Uterus (tissue), 4 donors: ENCODE results near the gene ARSI. TPM values are rescaled to one million over a fixed set of nuclear protein-coding genes. Genes with fewer than 3 reads are reported as not detected.

ENCODE experiments used
- DNase-seq, 2 donors: peaks; one replicate each; pipeline ENCODE4 v3.0.0-alpha.2; 2019 to 2020
- H3K27ac ChIP-seq, 2 donors: fragments of 200-600 bp; sonication (generic); 1 replicate in 1 of 2; 2 replicates in 1 of 2; pipeline ENCODE4 v1.5.1; 2016 to 2018
- H3K27me3 ChIP-seq, 2 donors: fragments of 200-600 bp; sonication (generic); one replicate each; pipeline ENCODE4 v1.5.1; 2018 to 2019; ENCODE audit warnings: control low read depth in 1 of 2
- H3K36me3 ChIP-seq, 2 donors: fragments of 200-600 bp; sonication (generic); one replicate each; pipeline ENCODE4 v1.5.1; 2019; ENCODE audit warnings: control low read depth in 1 of 2
- H3K4me1 ChIP-seq, 2 donors: fragments of 200-600 bp; sonication (generic); one replicate each; pipeline ENCODE4 v1.5.1; 2018 to 2019; ENCODE audit warnings: control low read depth in 1 of 2
- H3K4me3 ChIP-seq, 2 donors: fragments of 200-600 bp; sonication (generic); 1 replicate in 1 of 2; 2 replicates in 1 of 2; pipeline ENCODE4 v1.5.1; 2018 to 2019; ENCODE audit warnings: mild to moderate bottlenecking in 1 of 2
- H3K9me3 ChIP-seq, 2 donors: fragments of 200-600 bp; sonication (generic); one replicate each; pipeline ENCODE4 v1.5.1; 2019; ENCODE audit warnings: control low read depth in 1 of 2
- CTCF ChIP-seq, 4 experiments: fragments of 200-600 bp in 2 of 4; fragments of 450-650 bp in 2 of 4; sonication (generic) in 2 of 4; IDR thresholded peaks; one replicate each; pipeline ENCODE4 v1.5.1; 2016 to 2019; ENCODE audit warnings: antibody characterized with exemption in 4 of 4, mild to moderate bottlenecking in 2 of 4, moderate library complexity in 1 of 4
- POLR2A ChIP-seq, 2 donors: fragments of 450-650 bp; IDR thresholded peaks; one replicate each; pipeline ENCODE4 v1.6.1; 2016; ENCODE audit warnings: antibody characterized with exemption in 2 of 2, mild to moderate bottlenecking in 1 of 2, moderate library complexity in 1 of 2
- intact Hi-C: fragments of 100-400 bp; cut with DNase I; formaldehyde crosslinking; loops from one replicate; pipeline ENCODE4 v1.15.1; 2023; ENCODE audit warnings: low total_unique reads
- total RNA-seq, 4 donors: library from RNA; depleted of rRNA in 3 of 4; stranded (reverse); fragments of >200 nt in 3 of 4; gene quantifications; one replicate each; pipeline versions ENCODE4 v1.1.0 to v1.2.4, GENCODE V29; 2014 to 2023
- donor health status: DM: yes; HTN: yes; CAD: no.

The ARSI gene
- total RNA-seq: 10 to 100 TPM in 1 of 4 donors, 1 to 10 TPM in 3; 4.3 to 15.1 (median 5.7) TPM

DNA sequence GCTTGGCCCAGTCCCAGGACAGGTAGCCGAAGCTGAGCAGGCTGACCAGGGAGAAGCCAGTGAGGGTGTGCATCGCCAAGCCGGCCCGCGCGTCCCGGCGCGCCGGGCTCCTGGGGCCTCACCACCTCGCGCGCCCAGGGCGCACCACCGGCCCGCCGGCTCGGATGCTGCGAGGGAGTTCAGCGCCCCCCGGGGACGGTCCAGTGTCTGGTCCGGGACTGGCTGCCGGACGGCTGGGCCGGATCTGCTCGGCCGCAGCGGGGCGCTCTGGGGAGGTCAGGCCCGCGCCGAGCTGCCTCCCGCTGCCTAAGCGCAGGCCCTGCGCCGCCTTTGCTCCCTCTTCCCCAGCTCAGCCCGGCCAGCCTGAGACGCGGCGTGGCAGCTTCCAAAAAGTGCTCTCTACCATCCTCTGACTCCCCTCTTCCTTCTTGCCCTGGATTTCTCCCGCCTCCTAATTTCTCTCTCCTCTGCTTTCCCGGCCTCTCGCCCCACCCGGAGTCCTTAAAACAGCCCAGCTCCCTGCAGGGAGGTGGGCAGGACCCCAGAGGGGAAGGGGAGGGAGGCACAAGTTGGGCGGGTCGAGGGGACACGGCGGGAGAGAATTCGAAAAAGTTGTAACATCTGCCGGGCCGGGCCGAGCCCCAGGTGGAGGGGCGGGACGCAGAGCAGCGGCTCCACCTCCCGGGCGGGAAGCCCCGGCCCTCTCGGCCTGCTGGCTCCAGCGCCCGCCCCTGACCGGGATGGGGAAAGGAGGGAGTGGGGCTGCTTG lies at the start of gene ARSI:
ARSI (minus strand) TSS at position 605 of the 769 bp plus-strand sequence; CDS start at position 73, 532 bp downstream.
- H3K9me3 ChIP-seq: no peaks in the 10 kb centered on the region
- H3K27me3 ChIP-seq: no peaks in the 10 kb centered on the region
- H3K27ac ChIP-seq: peak within 1 kb of the TSS; percentile 85 to 95
- peaks cover 10 to 16% of the 10 kb centered on the region in 2 donors for H3K4me1 ChIP-seq
- H3K36me3 ChIP-seq: no peaks in the 10 kb centered on the region
- intact Hi-C loops: no loop called here
- H3K4me3 ChIP-seq: peak within 1 kb of the TSS; percentile 25 to 41
- TF ChIP-seq CTCF (IDR thresholded peaks at IDR 0.05) (peak in 2 of 4 experiments; percentile 27 to 41), POLR2A (IDR thresholded peaks at IDR 0.05) (no peak)
- peak; percentile 74 to 86 for DNase-seq

GRCh38 chr5:150350524-150351344 lies 48.0 kb upstream of the ARSI start:
- intact Hi-C loops: no loop called here
- Histone ChIP-seq H3K36me3 (no peaks in the 10 kb centered on the region), H3K4me3 (no peak overlapping the region), H3K27ac (no peak overlapping the region), H3K9me3 (no peaks in the 10 kb centered on the region), H3K4me1 (no peaks in the 10 kb centered on the region), H3K27me3 (no peaks in the 10 kb centered on the region)
- DNase-seq: peak; percentile 61 to 67
- TF ChIP-seq POLR2A (IDR thresholded peaks at IDR 0.05): no peak
- TF ChIP-seq CTCF (IDR thresholded peaks at IDR 0.05): peak; percentile 37 to 71 (median 61)

- H3K27ac ChIP-seq: no peak overlapping the region
- no peaks in the 10 kb centered on the region for H3K9me3 ChIP-seq
- H3K36me3 ChIP-seq: no peaks in the 10 kb centered on the region
- intact Hi-C loops: loop anchor here (10.0 kb wide), 1 partner anchor 75 kb away; no protein-coding TSS in a partner anchor
- H3K4me1 ChIP-seq: no peaks in the 10 kb centered on the region
- no peaks in the 10 kb centered on the region for H3K27me3 ChIP-seq
- TF ChIP-seq POLR2A (IDR thresholded peaks at IDR 0.05) (no peak), CTCF (IDR thresholded peaks at IDR 0.05) (no peak)
- H3K4me3 ChIP-seq: no peak overlapping the region
- DNase-seq: no peak
Measured at GRCh38 chr5:150349681-150350275, 47.1 kb upstream of the ARSI start.

- no peak overlapping the region for H3K4me3 ChIP-seq
- no peak overlapping the region for H3K27ac ChIP-seq
- no peak for DNase-seq
- no peaks in the 10 kb centered on the region for H3K36me3 ChIP-seq
- TF ChIP-seq CTCF (IDR thresholded peaks at IDR 0.05): no peak
- TF ChIP-seq POLR2A (IDR thresholded peaks at IDR 0.05): no peak
- intact Hi-C loops: loop anchor here (10.0 kb wide), 1 partner anchor 73 kb away; no protein-coding TSS in a partner anchor
- no peaks in the 10 kb centered on the region for H3K9me3 ChIP-seq
- no peaks in the 10 kb centered on the region for H3K4me1 ChIP-seq
- no peaks in the 10 kb centered on the region for H3K27me3 ChIP-seq
Measured at GRCh38 chr5:150347451-150347850, 44.7 kb upstream of the ARSI start.
